Hypothalamus (tissue), 51 donors: Measurements from ENCODE around the gene BTBD9.
A peak's percentile ranks its signal among the peaks of the same experiment; 100 is the strongest.

ENCODE experiments used
- DNase-seq, 51 donors: peaks; one replicate each; lab custom pipeline; 2025; lab: John Stamatoyannopoulos, UW

BTBD9 gene

DNA sequence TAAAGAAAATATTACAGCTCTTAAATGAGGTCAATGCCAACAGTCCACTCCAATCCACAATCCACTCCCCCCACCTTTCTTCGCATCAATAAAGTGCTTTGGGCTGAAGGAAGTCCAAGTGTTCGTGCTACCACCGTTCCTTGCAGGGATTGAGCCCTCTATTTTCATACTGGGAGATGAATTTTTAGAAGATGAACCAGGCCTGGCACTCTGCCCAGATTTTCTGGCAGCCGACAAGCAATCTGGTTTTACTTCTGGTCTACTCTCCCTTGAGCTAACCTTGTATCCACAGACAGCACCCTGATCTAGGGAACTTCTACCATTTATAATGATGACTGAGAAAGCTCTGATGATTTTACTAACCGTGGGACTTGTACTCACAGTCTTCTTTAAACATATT lies 72.3 kb downstream of the BTBD9 start:
- peak in 22 of 51 donors; percentile 1 to 46 (median 10) for DNase-seq

DNA sequence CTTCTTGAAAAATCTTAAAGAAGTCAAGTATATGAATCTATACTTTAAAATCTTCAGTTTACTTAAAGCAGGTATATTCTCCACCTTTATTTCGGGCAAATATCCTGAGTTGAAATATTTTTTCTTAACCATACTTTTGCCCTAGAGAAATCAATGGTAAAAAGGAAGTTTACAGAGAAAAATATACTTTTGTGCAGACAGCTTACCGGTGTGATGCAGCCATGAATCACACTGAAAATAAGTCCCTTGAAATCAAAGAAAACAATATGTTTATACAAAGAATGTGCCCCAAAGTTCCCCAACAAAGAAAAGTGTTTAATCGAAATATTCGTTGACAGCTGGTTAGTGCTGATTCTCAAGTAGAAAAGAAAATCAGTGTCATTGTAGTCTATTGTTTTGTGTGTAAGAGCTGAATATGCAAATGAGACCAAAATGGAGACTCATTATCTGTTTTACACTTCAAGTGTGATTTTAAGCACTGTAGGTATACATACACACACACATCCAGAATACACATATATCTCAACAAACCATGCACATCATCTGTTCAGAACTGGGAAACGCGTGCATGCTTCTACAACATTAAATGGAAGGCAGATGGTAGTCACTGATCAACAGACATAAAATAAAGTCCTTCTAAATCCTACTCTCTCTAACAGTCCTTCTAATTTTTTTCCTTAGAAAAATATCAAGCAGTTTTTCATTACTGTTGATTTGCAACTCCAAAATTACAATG lies 73.3 kb downstream of the BTBD9 start:
- no peak for DNase-seq

DNA sequence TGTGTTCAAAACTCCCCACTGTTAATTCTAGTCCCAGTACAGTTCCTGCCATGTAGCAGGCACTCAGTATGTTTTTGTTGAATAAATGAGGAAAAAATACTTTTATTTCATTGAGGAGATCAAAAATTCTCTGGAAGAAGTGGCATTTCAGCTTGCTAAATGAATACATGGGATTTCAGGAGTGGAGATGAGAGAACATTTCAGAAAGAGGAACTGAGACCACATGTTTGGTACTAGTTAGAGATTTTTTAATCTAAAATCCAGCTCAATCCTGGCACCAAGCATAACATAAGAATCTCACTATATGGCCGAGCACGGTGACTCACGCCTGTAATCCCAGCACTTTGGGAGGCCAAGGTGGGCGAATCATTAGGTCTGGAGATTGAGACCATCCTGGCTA lies 75.4 kb downstream of the BTBD9 start:
- DNase-seq, result no peak

DNA sequence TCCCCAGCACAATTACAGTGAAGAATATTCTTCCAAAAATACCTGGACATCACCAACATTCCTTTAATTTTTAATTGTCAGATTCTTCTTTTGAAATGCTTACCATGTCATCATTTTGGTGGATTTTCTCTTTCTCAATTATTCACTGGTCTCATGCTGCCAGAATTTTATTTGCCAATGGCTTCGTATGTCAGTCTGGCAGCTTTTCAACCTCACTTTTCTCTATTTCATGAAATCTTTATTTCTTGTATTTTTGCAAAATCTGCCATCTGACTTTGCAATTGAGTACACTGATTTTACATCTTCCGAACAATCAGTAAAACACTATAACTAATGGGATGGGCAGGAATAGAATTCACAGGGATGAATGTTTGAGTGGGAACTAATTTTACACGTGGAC lies 84.1 kb downstream of the BTBD9 start:
- DNase-seq, result no peak

DNA sequence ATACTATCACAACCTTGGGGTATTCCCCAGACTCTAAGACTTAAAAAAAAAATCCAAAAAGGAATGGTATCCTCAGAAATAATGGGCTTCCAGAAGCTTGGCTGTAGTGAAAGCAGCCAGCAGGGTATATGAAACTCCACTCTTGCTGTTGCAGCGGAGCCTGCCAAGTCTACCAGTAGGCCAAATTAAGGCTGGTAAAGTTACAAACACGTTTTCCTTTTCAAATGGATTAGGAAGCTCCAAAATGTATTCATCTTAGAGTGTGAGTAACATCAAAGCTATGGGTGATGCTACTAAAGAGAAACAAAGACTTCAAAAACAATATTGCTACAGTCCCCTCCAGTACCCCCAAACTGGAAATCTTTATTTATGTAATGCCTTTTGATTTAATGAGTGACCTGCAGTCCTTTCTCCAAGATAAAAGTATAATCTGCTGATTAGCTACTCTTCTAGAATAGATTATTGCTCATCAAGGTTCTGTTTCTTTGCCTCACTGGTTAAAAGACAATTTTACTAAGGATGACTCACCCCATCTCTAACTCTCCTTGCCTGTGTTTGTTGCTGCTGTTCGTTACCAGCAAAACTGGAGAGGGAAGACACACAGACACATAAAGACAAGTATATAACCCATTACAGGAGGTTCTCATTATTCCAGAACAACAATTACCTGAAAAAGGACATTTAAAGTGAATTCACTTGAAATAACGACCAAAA lies 84.9 kb downstream of the BTBD9 start:
- DNase-seq, result no peak

DNA sequence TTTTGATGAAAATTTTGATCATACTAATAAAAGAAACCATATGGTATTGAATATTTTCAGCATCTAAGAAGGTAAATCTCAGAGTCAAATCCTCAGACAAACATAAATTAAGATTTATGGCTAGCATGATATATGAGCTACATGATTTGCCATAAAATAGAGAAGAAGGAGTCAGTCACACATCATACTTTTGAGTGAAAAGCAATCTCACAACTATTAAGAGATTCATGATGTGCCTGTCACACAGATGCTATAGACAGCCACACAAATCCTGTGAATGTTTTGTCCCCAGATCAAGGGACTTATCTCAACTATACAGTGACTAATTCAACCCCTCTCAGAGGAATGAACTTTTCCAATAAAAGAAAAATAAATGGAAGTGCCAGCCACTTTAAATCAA lies 85.7 kb downstream of the BTBD9 start:
- DNase-seq, result no peak

DNA sequence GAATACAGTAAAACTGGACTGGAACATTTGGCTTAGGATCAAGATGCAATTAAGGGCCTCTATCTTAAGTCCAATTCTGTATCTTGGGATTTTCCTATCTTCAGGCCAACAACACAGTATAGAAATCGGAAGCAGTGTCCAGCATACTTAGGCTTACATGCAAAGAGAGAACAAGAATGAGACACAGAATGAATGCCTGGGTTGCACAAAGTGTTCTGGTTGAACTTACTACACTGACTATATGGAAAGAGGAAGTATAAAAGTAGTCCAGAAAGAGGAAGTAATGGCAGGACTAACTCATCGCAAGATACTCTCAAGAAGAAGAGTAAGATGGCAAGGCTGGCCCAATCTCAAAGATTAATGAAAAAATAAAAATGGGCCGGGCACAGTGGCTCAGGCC lies 87.6 kb downstream of the BTBD9 start:
- DNase-seq, result no peak

DNA sequence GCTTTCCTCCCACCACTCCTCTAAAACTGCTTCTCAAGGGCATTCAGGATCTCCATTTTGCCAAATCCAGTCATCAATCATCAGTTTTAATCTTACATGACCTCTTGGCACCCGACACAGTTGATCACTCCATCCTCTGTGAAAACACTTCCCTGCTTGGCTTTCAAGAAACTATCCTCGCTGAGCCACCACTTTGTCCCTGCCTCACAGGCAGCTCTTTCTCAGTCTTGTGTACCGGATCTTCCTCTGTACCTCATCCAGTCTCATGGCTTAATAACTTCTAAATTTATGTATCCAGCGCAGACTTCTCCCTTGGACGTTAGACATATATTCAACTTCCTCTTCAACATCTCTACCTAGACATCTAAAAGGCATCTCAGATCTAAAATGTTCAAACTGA lies 89.9 kb downstream of the BTBD9 start:
- DNase-seq, result no peak

DNA sequence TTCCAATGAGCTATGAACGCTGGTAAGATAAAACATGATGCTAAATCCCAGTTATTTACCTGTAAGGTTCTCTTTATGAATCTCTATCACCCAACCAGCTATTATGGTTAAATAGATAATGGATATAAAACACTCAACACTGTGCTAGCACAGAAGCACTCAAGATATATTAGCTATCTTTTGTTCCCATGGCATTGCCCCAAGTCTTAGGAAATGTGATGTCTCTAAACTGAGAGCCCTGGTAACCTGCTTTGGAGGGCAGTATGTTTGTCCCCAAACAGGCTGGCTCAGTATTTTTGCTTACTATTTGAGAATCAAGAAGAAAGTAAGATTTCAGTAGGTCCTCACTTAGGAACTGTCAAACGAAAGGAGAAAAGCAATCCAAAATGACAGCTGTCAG lies 90.5 kb downstream of the BTBD9 start:
- no peak for DNase-seq

DNA sequence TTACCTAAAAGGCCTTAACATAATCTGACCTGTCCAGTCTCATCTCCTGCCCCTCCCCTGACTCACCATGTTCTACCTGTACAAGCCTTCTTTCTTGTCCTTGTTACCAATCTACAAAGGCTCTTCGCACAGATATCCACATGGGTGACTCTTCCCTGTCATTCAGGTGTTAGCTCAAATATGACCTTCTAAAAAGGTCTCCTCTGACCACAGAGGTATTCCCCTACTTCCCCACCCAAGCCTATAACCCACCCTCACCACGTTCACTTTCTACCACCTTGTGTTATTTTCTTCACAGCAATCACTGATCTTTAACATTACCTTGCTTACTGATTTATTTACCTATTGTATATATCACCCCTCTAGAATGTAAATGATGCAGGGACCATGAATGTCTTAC lies 96.7 kb downstream of the BTBD9 start:
- no peak for DNase-seq

DNA sequence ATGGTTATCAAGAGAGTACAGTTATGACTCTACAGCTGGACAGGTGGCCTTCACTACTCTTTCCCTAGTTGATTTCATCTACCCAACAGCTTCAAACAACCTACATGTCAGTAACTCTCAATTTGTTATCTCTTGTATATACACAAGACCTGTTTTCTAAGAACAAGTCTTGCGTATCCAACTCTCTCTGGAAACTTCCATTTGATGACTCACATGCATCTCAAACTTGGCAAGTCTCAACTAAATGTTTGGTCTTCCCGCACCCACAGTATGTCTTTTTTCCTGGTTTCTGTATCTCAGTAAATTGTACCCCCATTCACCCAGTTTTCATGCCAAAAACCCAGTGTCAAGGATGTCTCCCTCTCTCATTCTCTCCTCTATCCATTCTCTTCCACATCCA lies 97.7 kb downstream of the BTBD9 start:
- DNase-seq, result no peak

DNA sequence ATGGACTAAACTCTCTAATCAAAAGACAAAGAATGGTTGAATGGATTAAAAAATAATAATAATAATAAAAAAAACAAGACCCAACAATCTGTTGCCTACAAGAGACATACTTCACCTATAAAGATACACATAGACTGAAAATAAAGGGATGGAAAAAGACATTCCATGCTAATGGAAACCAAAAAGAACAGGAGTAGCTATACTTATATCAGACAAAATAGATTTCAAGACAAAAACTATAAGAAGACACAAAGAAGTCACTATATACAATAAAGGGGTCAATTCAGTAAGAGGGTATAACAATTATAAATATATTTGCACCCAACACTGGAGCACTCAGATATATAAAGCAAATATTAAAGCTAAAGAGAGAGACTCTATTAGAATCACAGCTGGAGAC lies 106.7 kb downstream of the BTBD9 start:
- no peak for DNase-seq

DNA sequence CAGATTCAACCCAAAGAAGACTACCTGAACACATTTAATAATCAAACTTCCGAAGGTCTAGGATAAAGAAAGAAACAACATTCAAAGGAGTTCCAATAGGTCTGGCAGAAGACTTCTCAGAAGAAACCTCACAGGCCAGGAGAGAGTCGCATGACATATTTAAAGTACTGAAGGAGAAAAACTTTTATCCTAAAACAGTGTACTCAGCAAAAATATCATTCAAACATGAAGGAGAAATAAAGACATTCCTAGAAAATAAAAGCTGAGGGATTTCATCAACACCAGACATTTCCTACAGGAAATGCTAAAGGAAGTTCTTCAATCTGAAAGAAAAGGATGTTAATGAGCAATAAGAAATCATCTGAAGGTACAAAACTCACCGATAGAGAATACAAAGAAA lies 108.6 kb downstream of the BTBD9 start:
- DNase-seq, result no peak

DNA sequence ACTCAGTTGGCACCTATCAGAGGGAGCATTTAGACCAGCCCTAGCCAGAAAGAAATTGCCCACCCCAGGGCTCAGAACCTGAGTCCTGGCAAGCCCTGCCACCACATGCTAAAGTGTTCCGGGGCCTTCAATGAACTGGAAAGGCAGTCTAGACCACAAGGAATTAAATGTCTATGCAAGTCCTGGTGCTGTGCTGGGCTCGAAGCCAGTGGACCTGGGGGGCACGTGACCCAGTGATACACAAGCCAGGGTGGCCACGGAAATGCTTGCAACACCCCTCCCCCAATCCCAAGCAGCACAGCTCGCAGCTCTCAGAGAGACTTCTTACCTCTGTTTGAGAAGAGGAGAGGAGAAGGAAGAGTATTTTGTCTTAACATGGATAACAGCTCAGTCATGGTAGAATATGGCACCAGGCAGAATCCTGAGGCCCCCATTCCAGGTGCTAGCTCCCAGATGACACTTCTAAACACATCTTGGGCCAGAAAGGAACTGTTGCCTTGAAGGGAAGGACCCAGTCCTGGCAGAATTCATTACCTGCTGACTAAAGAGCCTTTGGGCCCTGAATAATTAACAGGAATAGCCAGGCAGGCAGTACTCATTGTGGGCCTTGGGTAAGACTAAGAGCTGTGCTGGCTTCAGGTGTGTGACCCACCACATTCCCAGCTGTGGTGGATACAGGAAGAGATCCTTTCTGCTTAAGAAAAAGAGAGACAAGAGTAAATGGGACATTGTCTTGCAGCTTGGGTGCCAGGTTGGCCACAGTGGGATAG lies 111.3 kb downstream of the BTBD9 start:
- DNase-seq, result peak in 19 of 51 donors; percentile 3 to 55 (median 16)

DNA sequence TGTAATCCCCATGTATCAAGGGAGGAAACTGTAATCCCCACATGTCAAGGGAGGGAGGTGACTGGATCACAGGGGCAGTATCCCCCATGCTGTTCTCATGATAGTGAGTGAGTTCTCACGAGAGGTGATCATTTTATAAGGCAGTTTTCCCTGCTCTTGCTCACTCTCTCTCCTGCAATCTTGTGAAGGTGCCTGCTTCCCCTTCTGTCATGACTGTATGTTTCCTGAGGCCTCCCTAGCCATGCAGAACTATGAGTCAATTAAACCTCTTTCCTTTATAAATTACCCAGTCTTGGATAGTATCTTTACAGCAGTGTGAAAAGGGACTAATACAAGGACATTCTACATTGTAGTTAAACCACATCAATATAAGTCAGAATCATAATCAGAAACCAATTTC lies 112.4 kb downstream of the BTBD9 start:
- no peak for DNase-seq

DNA sequence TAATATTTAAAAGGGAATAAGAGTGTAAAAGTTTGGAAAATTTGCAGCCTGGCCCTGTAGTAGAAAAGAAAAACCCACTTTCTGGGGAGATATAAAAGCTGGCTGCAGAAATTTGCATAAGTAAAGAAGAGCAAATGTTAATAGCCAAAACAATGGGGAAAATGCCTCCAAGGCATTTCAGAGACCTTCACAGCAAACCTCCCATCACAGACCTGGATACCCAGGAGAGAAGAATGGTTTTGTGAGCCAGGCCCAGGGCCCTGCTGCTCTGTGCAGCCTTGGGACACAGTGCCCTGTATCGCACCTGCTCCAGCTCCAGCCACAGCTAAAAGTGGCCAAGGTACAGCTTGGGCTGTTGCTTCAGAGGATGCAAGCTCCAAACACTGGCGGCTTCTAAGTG lies 113.8 kb downstream of the BTBD9 start:
- no peak for DNase-seq

DNA sequence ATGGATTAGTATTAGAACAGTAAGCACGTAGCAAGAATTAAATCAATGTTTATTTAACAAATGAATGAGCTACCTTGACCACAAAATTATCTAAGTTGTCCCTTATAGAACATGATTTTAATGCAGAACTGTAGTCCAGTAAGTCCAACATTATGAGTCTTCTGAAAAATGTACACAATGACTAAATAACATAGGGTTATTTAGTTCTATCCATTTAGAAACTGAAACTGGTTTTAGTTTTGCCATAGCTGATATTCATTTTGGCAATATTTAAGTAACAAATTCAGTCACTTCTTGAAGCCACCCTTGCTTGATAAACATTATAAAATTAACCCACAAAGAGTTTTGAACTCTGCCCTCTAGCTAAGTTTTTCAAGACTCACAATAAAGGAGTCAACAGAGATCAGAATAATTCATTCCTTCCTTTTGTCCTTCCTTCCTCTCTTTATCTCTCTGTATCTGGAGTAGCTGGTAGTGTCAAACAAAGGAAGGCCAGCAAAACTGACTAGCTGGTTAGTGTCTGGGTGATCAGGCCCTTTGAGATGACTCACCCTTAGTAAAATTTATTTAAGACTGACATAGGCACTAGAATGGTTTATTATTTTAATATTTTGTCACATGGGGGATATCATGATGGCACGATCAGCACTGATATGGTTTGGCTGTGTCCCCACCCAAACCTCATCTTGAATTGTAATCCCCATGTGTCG lies 115.1 kb downstream of the BTBD9 start:
- no peak for DNase-seq

DNA sequence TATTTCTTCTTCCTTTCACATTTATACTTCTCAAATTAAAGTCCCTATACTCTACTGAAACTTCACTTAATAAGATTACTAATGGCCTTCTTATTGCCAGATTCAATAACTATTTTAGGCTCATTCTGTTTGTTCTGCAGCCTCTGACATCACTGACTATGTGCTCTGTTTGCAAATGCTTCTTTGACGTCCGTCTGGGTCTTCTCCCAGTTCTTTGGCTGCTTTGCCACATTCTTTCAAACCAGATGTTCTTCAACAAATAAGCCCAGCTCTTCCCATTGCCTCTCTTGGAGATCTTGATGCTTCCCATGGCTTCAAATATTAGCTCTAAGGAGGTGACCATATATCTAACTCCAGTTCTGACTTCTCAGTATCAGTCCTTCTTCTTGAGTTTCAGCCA lies 117.4 kb downstream of the BTBD9 start:
- peak in 4 of 51 donors; percentile 2 to 14 (median 7) for DNase-seq

DNA sequence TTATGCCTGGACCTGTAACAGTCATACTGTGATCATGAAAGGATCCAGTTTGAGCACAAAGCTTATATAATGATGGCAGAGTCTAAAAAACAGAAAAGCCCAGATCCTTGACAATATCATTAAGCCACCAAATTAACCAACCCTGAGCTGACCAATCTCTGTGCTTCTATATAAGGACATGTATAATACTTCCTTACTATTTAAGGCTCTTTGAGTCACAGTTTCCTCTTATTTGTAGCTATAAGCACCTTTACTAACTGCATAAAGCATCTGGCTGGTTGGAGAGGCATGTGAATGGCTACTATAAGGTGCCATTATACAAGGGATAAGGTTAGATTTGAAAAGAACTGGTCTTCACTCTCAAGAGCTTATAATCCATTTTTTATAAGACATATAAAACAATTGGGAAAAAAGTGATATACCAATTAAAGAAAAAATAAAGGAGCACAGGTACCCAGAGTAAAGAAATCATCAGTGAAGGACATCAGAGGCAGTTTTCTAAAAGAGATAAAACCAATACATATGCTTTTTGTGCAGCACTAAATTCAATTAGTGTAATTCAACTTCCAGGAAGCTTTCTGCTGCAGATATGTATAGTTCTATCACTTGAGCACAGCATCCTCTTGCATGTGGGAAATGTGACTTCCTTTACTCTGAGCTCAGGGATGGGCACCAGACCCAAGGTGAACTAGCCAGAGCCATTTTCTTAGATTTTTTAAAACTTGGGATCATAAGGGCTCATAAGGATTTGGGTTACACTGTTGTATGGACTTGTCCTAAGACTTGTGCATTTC lies 121.0 kb downstream of the BTBD9 start:
- no peak for DNase-seq

DNA sequence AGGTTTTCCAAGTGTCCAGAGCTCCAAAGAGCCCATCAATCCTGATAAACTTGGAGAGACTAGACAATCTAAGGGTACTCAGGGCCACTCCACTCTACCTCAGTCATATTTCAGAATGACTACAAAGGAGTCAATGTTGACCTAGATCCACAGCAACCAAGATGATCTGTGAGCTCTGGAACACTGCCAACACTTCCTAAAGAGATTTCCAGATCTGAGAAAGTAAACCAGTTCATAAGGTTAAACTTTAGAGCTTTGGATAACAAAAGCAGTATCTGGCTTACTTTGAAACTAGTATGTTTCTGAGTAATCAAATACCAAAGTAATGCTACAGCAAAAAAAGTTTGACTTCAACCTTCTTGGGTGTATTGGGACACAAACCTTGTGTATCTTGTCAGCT lies 122.7 kb downstream of the BTBD9 start:
- no peak for DNase-seq
